GM23248 (cell line): ENCODE measurements around the gene CCDC88C.

Source experiments
- EZH2 ChIP-seq: fragments of 200-600 bp; sonication (generic); IDR thresholded peaks from 2 replicates; pipeline ENCODE4 v1.6.1; 2018; ENCODE audit warnings: antibody characterized with exemption, mild to moderate bottlenecking; ENCODE audit not compliant: insufficient read depth, poor library complexity, severe bottlenecking
- EZH2phosphoT487 ChIP-seq: fragments of 200-600 bp; sonication (generic); IDR thresholded peaks from 2 replicates; pipeline ENCODE4 v1.6.1; 2018; ENCODE audit warnings: antibody characterized with exemption, moderate library complexity, mild to moderate bottlenecking, low read depth; ENCODE audit not compliant: insufficient read depth

DNA sequence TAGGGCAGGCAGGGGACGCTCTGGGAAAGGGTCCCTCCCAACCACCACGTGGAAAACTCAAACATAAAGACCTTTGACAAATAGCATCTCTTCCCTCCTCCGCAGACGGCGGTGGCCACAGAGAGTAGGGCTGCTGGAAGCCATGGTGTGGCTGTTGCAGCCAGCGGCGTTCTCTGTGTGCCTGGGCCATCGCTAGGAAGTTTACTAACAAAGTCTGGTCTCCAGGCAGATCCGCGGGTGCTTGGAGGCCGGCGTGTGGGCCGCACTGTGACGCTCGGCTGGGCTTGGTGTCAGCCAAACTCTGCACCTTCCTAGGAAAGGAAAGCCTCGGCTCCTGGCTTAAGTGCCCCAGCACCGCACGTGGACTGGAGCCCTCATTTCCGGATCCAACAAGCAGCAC, 65.6 kb downstream of the CCDC88C start:
- TF ChIP-seq EZH2phosphoT487 (no peak), EZH2 (no peak)
